A673 (cell line): ENCODE results near the gene NPSR1. TPM values are rescaled to one million over a fixed set of nuclear protein-coding genes. Genes with fewer than 3 reads are reported as not detected.
A peak's percentile ranks its signal among the peaks of the same experiment; 100 is the strongest.

Experiments
- BruUV-seq: library from RNA; stranded (reverse); fragments of 400-500 nt; replicated peaks from 2 replicates; lab custom pipeline; 2021; lab: Mats Ljungman, UMichigan
- CTCF ChIA-PET: fragments of 300-600 bp; sonication (Branson Sonifier 250); formaldehyde crosslinking; loops from one replicate; lab custom pipeline; 2022; ENCODE audit warnings: antibody characterized with exemption; lab: Charles Lee
- POLR2A ChIA-PET: fragments of 300-600 bp; sonication (Branson Sonifier 250); formaldehyde crosslinking; loops from one replicate; lab custom pipeline; 2022; ENCODE audit warnings: antibody characterized with exemption; ENCODE audit not compliant: low non-redundant PET; lab: Charles Lee
- DNase-seq: peaks from one replicate; pipeline ENCODE4 v3.0.0-alpha.2; 2015; ENCODE audit warnings: low spot score
- H3K27ac ChIP-seq: fragments of 200-600 bp; sonication (generic); 2 replicates; pipeline ENCODE4 v1.5.1; 2016; ENCODE audit warnings: mixed run types, low read depth, mild to moderate bottlenecking, mixed read lengths, antibody characterized with exemption, low read length; ENCODE audit not compliant: poor library complexity, severe bottlenecking
- H3K27me3 ChIP-seq: fragments of 200-600 bp; sonication (generic); replicated peaks from 2 replicates; pipeline ENCODE4 v1.6.1; 2017; ENCODE audit warnings: mixed run types, low read depth, mild to moderate bottlenecking, mixed read lengths, antibody characterized with exemption, low read length; ENCODE audit not compliant: insufficient read depth, poor library complexity
- H3K36me3 ChIP-seq: fragments of 200-600 bp; sonication (generic); 2 replicates; pipeline ENCODE4 v1.6.1; 2016; ENCODE audit warnings: mixed run types, mild to moderate bottlenecking, mixed read lengths, antibody characterized with exemption, low read length; ENCODE audit not compliant: insufficient read depth, poor library complexity, severe bottlenecking
- H3K4me1 ChIP-seq: fragments of 200-600 bp; sonication (generic); 2 replicates; pipeline ENCODE4 v1.6.1; 2017; ENCODE audit warnings: mixed run types, mild to moderate bottlenecking, mixed read lengths, antibody characterized with exemption, low read length; ENCODE audit not compliant: insufficient read depth, poor library complexity, severe bottlenecking
- H3K4me3 ChIP-seq: fragments of 200-600 bp; sonication (generic); 2 replicates; pipeline ENCODE4 v1.5.1; 2016; ENCODE audit warnings: low read depth, mixed run types, mild to moderate bottlenecking, mixed read lengths, low read length; ENCODE audit not compliant: poor library complexity, severe bottlenecking
- H3K9me3 ChIP-seq: fragments of 200-600 bp; sonication (generic); 2 replicates; pipeline ENCODE4 v1.6.1; 2016; ENCODE audit warnings: mixed run types, low read depth, mild to moderate bottlenecking, mixed read lengths, antibody characterized with exemption, low read length; ENCODE audit not compliant: poor library complexity, severe bottlenecking
- EZH2 ChIP-seq: fragments of 200-600 bp; sonication (generic); IDR thresholded peaks from 2 replicates; pipeline ENCODE4 v1.6.1; 2017; ENCODE audit warnings: borderline replicate concordance, low read depth, mild to moderate bottlenecking, mixed read lengths, antibody characterized with exemption, low read length; ENCODE audit not compliant: poor library complexity, severe bottlenecking
- intact Hi-C: fragments of 100-400 bp; cut with micrococcal nuclease; formaldehyde crosslinking; loops from one replicate; pipeline ENCODE4 v1.10.0; 2022; ENCODE audit not compliant: unreplicated experiment
- total RNA-seq: library from RNA; stranded (reverse); gene quantifications from 2 replicates; pipeline ENCODE4 v1.2.3, GENCODE V29; 2021
- TF ChIP-seq, protein P1 (sequence below): fragments of 300-800, 200-600 bp; sonication (generic); conservative IDR thresholded peaks from 2 replicates; pipeline ENCODE4 v1.5.1; 2017; ENCODE audit warnings: low read depth, mild to moderate bottlenecking, antibody characterized with exemption, low read length, moderate library complexity, mixed read lengths

The NPSR1 gene
- total RNA-seq, 1 experiment from 2014 or later = not detected

GRCh38 chr7:34756025-34756437 is 98.0 kb downstream of the NPSR1 start:
- DNase-seq = peak; percentile 5
- intact Hi-C loops = no loop called here
- CTCF ChIA-PET = no interaction called here
- BruUV-seq = no TSS peak
- POLR2A ChIA-PET = no interaction called here
- peaks cover 2% of the 10 kb centered on the region for H3K4me1 ChIP-seq
- H3K27me3 ChIP-seq = no peaks in the 10 kb centered on the region
- no peaks in the 10 kb centered on the region for H3K36me3 ChIP-seq
- no peaks in the 10 kb centered on the region for H3K9me3 ChIP-seq
- H3K4me3 ChIP-seq = no peak overlapping the region
- H3K27ac ChIP-seq = no peak overlapping the region
- TF ChIP-seq EZH2 = no peak
- TF ChIP-seq, protein P1, sequence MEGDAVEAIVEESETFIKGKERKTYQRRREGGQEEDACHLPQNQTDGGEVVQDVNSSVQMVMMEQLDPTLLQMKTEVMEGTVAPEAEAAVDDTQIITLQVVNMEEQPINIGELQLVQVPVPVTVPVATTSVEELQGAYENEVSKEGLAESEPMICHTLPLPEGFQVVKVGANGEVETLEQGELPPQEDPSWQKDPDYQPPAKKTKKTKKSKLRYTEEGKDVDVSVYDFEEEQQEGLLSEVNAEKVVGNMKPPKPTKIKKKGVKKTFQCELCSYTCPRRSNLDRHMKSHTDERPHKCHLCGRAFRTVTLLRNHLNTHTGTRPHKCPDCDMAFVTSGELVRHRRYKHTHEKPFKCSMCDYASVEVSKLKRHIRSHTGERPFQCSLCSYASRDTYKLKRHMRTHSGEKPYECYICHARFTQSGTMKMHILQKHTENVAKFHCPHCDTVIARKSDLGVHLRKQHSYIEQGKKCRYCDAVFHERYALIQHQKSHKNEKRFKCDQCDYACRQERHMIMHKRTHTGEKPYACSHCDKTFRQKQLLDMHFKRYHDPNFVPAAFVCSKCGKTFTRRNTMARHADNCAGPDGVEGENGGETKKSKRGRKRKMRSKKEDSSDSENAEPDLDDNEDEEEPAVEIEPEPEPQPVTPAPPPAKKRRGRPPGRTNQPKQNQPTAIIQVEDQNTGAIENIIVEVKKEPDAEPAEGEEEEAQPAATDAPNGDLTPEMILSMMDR = no peak

DNA sequence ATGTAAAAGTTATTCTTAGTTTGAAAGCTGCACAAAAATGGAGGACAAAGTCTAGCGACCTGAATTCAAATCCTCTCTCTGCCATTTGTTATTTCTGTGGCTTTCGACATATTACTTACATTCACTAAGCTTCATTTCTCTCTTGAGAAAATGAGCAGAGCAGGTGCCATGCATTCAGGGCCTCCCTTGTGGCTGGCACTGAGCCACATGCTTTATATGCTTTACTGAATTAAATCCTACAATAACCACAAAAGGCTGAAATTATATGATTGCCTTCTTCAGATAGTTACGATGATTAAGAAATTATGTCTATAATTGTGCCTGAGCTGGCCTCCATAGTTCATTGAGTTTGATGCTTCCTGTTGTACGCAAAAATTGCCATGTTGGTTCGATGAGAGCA is 98.7 kb downstream of the NPSR1 start:
- POLR2A ChIA-PET = no interaction called here
- Histone ChIP-seq H3K36me3 (no peaks in the 10 kb centered on the region), H3K4me3 (no peak overlapping the region), H3K27ac (no peak overlapping the region), H3K4me1 (peaks cover 2% of the 10 kb centered on the region), H3K9me3 (no peaks in the 10 kb centered on the region), H3K27me3 (no peaks in the 10 kb centered on the region)
- CTCF ChIA-PET = no interaction called here
- TF ChIP-seq, protein P1 = no peak
- peak; percentile 7 for DNase-seq
- BruUV-seq = no TSS peak
- intact Hi-C loops = no loop called here

DNA sequence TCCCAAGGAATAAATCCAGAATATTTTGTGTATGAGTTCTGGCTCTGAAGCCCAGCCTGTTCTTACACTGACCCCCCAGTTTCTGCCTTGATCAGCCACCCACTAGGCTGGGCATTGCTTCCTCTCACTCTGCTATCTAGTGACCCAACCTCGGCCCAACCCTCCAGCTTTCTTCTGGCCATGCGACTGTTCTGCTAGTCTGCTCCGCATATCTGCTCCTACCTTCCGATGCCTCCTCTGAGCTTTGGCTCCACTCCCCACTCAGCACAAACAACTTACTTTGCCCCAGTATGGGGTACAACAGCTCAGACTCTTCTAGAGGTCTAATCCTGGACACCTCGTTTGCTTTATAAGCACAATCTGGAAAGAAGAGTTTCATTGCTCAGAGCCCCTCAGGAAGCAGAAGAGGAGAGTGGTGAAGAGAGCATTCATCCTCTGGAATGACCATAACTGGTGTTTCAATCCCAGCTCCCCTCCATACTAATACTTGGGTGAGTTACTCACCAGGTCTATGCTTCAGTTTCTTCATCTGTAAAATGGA is 99.6 kb downstream of the NPSR1 start:
- Histone ChIP-seq H3K4me1 (peaks cover 2% of the 10 kb centered on the region), H3K27ac (no peak overlapping the region), H3K9me3 (no peaks in the 10 kb centered on the region), H3K4me3 (no peak overlapping the region), H3K36me3 (no peaks in the 10 kb centered on the region), H3K27me3 (no peaks in the 10 kb centered on the region)
- no TSS peak for BruUV-seq
- intact Hi-C loops = no loop called here
- ChIA-PET POLR2A (no interaction called here), CTCF (no interaction called here)
- TF ChIP-seq, protein P1 = no peak
- no peak for TF ChIP-seq EZH2
- DNase-seq = no peak
